Measurements from ENCODE around the gene CAPN5.

DNA sequence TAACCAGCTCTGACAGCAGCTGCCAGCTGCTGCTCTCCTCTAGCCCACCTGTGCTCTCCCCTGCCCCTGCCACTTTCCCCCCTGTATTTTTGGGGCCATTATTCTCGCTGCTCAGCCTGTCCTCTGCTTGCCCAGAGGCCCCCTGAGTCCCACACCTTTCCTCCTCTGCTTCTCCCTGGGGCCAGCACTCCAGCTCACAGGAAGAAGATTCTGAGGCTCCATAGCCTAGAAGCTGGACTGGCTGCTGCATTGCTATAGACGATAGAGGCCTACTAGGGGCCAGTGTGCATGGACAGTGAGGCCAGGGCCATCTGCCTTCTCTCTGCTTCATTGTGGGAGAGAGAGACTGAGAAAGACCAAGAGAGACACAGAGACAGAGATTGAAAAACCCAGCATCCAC is 36.5 kb downstream of the CAPN5 start:
- TF ChIP-seq EZH2 (IDR thresholded peaks at IDR 0.05; ENCODE audit: borderline replicate concordance, low read length): no peak
- TF ChIP-seq, protein P1, sequence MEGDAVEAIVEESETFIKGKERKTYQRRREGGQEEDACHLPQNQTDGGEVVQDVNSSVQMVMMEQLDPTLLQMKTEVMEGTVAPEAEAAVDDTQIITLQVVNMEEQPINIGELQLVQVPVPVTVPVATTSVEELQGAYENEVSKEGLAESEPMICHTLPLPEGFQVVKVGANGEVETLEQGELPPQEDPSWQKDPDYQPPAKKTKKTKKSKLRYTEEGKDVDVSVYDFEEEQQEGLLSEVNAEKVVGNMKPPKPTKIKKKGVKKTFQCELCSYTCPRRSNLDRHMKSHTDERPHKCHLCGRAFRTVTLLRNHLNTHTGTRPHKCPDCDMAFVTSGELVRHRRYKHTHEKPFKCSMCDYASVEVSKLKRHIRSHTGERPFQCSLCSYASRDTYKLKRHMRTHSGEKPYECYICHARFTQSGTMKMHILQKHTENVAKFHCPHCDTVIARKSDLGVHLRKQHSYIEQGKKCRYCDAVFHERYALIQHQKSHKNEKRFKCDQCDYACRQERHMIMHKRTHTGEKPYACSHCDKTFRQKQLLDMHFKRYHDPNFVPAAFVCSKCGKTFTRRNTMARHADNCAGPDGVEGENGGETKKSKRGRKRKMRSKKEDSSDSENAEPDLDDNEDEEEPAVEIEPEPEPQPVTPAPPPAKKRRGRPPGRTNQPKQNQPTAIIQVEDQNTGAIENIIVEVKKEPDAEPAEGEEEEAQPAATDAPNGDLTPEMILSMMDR (conservative IDR thresholded peaks at IDR 0.05 in 1 of 2, IDR thresholded peaks at IDR 0.05 in 1 of 2; ENCODE audit: extremely low read depth in 1 of 2, insufficient read depth in 1 of 2, low read depth in 1 of 2, low read length in 2 of 2): no peak

Measured in mammary epithelial cell (primary cell).